Adrenal gland (tissue), 12 donors: Measurements from ENCODE around the gene SRPRB. TPM values are rescaled to one million over a fixed set of nuclear protein-coding genes. Genes with fewer than 3 reads are reported as not detected.

Experiments used
- DNase-seq, 7 donors: peaks; one replicate each; pipeline ENCODE4 v3.0.0-alpha.2; 2019 to 2020
- H3K27ac ChIP-seq, 5 donors: fragments of 200-600 bp; sonication (generic) in 4 of 5; 1 replicate in 3 of 5; 2 replicates in 2 of 5; pipeline versions ENCODE4 v1.5.1 to v1.8.0; 2016 to 2020; ENCODE audit warnings: mild to moderate bottlenecking in 1 of 5
- H3K27me3 ChIP-seq: fragments of 200-600 bp; 2 replicates; pipeline ENCODE4 v1.8.0; 2021
- H3K36me3 ChIP-seq, 2 donors: fragments of 200-600 bp; replicated peaks in 1 of 2; 1 replicate in 1 of 2; 2 replicates in 1 of 2; pipeline versions ENCODE4 v1.5.1 to v1.8.0; 2018 to 2022
- H3K4me1 ChIP-seq, 2 donors: fragments of 200-600 bp; replicated peaks in 1 of 2; 1 replicate in 1 of 2; 2 replicates in 1 of 2; pipeline versions ENCODE4 v1.5.1 to v1.8.0; 2018 to 2021
- H3K4me3 ChIP-seq, 4 donors: fragments of 200-600 bp; sonication (generic) in 3 of 4; one replicate each; pipeline ENCODE4 v1.5.1; 2016 to 2018
- H3K9me3 ChIP-seq, 3 donors: fragments of 200-600 bp; sonication (generic) in 1 of 3; replicated peaks in 1 of 3; 1 replicate in 2 of 3; 2 replicates in 1 of 3; pipeline versions ENCODE4 v1.5.1 to v1.8.0; 2016 to 2021
- POLR2A ChIP-seq, 2 donors: fragments of 450-650 bp; IDR thresholded peaks; one replicate each; pipeline ENCODE4 v1.6.1; 2017; ENCODE audit warnings: antibody characterized with exemption in 2 of 2, mild to moderate bottlenecking in 2 of 2, moderate library complexity in 1 of 2
- WGBS, 4 donors: extraction: QIAGEN DNeasy Blood & Tissue Kit in 2 of 4; methylation state at CpG; one replicate each; pipeline versions ENCODE4 v1.1.5 to v1.1.7; 2013 to 2017; 5-methylcytosine and 5-hydroxymethylcytosine counted together
- intact Hi-C, 2 donors: fragments of 100-400 bp; cut with DNase I; formaldehyde crosslinking; loops; one replicate each; pipeline versions ENCODE4 v1.14.1 to v1.15.0; 2022 to 2023
- polyA plus RNA-seq, 3 donors: library from polyadenylated mRNA; stranded (reverse); fragments of 200-250 nt in 2 of 3; fragments of 350-450 nt in 1 of 3; fragmentation: Illumina TruSeq in 1 of 3; extraction: RNeasy Lipid Tissue Mini Kit (QIAGEN cat#74804) in 1 of 3; gene quantifications; one replicate each; pipeline ENCODE4 v1.2.3, GENCODE V29; 2013 to 2014
- total RNA-seq, 9 donors: library from RNA; depleted of rRNA in 4 of 9; stranded (reverse); fragments of >200 nt in 4 of 9; fragments of 120-200 nt in 1 of 9; fragmentation: NEBNext Ultra II Directional in 1 of 9; extraction: Animal tissue kit (Norgen Biotek cat#: 25700) in 1 of 9; gene quantifications; one replicate each; pipeline versions ENCODE4 v1.1.0 to v1.2.4, GENCODE V29; 2013 to 2023
- TF ChIP-seq, protein P1 (sequence below), 6 experiments: fragments of 450-650 bp in 4 of 6; fragments of 200-600 bp in 2 of 6; sonication (generic) in 1 of 6; IDR thresholded peaks; 1 replicate in 5 of 6; 2 replicates in 1 of 6; pipeline versions ENCODE4 v1.5.1 to v1.8.0; 2016 to 2021; ENCODE audit warnings: antibody characterized with exemption in 6 of 6, mild to moderate bottlenecking in 2 of 6, moderate library complexity in 1 of 6
- donor health status: healthy with polysubstance abuse.
- donor health status: Bipolar disorder and iron deficiency.
- donor health status: DM: yes; HTN: yes; CAD: no.
- donor health status: DM: no; HTN: no; CAD: no.
- donor health status: DM: no; HTN: no; CAD: no.
- donor health status: DM: yes; HTN: yes; CAD: no.

Gene SRPRB
- total and polyA plus RNA-seq, 12 donors = 13.0 to 177 (median 48.7) TPM

GRCh38 chr3:133838916-133839800 is 33.5 kb downstream of the SRPRB start:
- no peak for DNase-seq
- intact Hi-C loops = no loop called here
- Histone ChIP-seq H3K27me3 (no peaks in the 10 kb centered on the region), H3K27ac (no peak overlapping the region), H3K36me3 (no peaks in the 10 kb centered on the region), H3K4me3 (no peak overlapping the region), H3K4me1 (no peaks in the 10 kb centered on the region), H3K9me3 (no peaks in the 10 kb centered on the region)
- TF ChIP-seq, protein P1, sequence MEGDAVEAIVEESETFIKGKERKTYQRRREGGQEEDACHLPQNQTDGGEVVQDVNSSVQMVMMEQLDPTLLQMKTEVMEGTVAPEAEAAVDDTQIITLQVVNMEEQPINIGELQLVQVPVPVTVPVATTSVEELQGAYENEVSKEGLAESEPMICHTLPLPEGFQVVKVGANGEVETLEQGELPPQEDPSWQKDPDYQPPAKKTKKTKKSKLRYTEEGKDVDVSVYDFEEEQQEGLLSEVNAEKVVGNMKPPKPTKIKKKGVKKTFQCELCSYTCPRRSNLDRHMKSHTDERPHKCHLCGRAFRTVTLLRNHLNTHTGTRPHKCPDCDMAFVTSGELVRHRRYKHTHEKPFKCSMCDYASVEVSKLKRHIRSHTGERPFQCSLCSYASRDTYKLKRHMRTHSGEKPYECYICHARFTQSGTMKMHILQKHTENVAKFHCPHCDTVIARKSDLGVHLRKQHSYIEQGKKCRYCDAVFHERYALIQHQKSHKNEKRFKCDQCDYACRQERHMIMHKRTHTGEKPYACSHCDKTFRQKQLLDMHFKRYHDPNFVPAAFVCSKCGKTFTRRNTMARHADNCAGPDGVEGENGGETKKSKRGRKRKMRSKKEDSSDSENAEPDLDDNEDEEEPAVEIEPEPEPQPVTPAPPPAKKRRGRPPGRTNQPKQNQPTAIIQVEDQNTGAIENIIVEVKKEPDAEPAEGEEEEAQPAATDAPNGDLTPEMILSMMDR (IDR thresholded peaks at IDR 0.05) = no peak
- no peak for TF ChIP-seq POLR2A (IDR thresholded peaks at IDR 0.05)
- 87 to 95% (median 93%) methylated on average over 6 to 12 of the region's 12 CpGs for WGBS, 4 donors

- no peaks in the 10 kb centered on the region for H3K27me3 ChIP-seq
- no peak for DNase-seq
- WGBS, 4 donors = 87 to 95% (median 91%) methylated on average over 3 to 9 of the region's 9 CpGs
Observed at GRCh38 chr3:133840055-133840737, 34.6 kb downstream of the SRPRB start.

DNA sequence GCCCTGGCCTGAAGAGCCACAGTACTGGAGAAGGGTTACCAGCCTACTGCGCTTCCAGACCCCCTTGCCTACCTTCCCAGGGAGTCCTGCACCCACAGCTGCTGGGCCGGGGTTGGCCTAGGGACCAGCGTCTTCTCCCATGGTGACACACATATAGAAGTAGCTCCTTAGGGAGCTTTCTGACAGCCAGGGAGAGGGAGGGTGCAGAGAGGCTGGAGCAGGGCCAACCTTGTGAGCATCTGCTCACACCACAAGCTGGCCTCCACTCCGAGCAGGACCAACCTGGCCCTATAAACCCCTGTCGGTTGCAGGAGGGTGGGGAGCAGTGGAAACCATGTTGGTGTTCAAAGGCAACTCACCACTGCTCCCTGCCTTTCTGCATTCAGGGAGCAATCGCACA is 35.2 kb downstream of the SRPRB start:
- intact Hi-C loops = no loop called here

More at GRCh38 chr3:133840055-133840737, 34.6 kb downstream of the SRPRB start:
- intact Hi-C loops = no loop called here
- TF ChIP-seq, protein P1 (IDR thresholded peaks at IDR 0.05) = no peak
- TF ChIP-seq POLR2A (IDR thresholded peaks at IDR 0.05) = no peak
- no peaks in the 10 kb centered on the region for H3K4me1 ChIP-seq
- no peak overlapping the region for H3K27ac ChIP-seq
- no peak overlapping the region for H3K4me3 ChIP-seq
- H3K9me3 ChIP-seq = no peaks in the 10 kb centered on the region
- no peaks in the 10 kb centered on the region for H3K36me3 ChIP-seq

DNA sequence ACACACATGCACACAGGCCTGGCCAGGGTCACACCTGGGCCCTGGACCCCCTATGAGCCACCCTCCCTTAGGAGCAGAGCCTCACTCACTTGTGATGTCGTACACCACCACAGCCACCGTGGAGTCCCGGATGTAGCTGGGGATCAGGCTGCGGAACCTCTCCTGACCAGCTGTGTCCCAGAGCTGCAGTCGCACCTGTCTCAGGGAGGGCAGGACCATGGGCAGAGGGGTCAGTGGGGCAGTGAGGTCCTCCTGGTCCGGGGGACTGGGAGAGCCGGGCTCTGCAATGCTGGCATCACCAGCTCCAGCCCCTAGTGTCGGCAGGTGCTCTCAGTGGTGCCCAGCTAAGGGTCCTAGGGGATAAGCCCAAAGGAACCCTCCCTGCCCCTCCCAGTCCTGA is 35.6 kb downstream of the SRPRB start:
- TF ChIP-seq, protein P1 (IDR thresholded peaks at IDR 0.05) = no peak
- TF ChIP-seq POLR2A (IDR thresholded peaks at IDR 0.05) = no peak
- Histone ChIP-seq H3K27ac (no peak overlapping the region), H3K27me3 (no peaks in the 10 kb centered on the region), H3K9me3 (no peaks in the 10 kb centered on the region), H3K4me1 (no peaks in the 10 kb centered on the region), H3K36me3 (no peaks in the 10 kb centered on the region), H3K4me3 (no peak overlapping the region)
- no peak for DNase-seq
- intact Hi-C loops = no loop called here
- WGBS, 4 donors = 80 to 99% (median 91%) methylated on average over 2 to 8 of the region's 8 CpGs

More for the DNA sequence above, 35.2 kb downstream of the SRPRB start:
- 80 to 93% (median 91%) methylated on average over 2 to 6 of the region's 6 CpGs for WGBS, 4 donors
- Histone ChIP-seq H3K4me3 (no peak overlapping the region), H3K9me3 (no peaks in the 10 kb centered on the region), H3K36me3 (no peaks in the 10 kb centered on the region), H3K27me3 (no peaks in the 10 kb centered on the region), H3K27ac (no peak overlapping the region), H3K4me1 (no peaks in the 10 kb centered on the region)
- no peak for TF ChIP-seq POLR2A (IDR thresholded peaks at IDR 0.05)
- TF ChIP-seq, protein P1 (IDR thresholded peaks at IDR 0.05) = no peak
- no peak for DNase-seq
